Umbilical cord (tissue), 2 donors: ENCODE data around the gene PIK3C3. TPM values are rescaled to one million over a fixed set of nuclear protein-coding genes. Genes with fewer than 3 reads are reported as not detected.

Experiments used
- DNase-seq: peaks from one replicate; pipeline ENCODE4 v3.0.0-alpha.2; 2015; ENCODE audit warnings: low spot score
- total RNA-seq: library from RNA; depleted of rRNA; stranded (reverse); fragments of >200 nt; gene quantifications from one replicate; pipeline ENCODE4 v1.2.3, GENCODE V29; 2014; ENCODE audit warnings: low replicate concordance; ENCODE audit not compliant: insufficient read depth

Gene PIK3C3
- total RNA-seq, 1 donor from 2014 or later: 83.8 TPM

- DNase-seq: no peak
Measured at GRCh38 chr18:42126586-42126985, 171.6 kb downstream of the PIK3C3 start.

DNA sequence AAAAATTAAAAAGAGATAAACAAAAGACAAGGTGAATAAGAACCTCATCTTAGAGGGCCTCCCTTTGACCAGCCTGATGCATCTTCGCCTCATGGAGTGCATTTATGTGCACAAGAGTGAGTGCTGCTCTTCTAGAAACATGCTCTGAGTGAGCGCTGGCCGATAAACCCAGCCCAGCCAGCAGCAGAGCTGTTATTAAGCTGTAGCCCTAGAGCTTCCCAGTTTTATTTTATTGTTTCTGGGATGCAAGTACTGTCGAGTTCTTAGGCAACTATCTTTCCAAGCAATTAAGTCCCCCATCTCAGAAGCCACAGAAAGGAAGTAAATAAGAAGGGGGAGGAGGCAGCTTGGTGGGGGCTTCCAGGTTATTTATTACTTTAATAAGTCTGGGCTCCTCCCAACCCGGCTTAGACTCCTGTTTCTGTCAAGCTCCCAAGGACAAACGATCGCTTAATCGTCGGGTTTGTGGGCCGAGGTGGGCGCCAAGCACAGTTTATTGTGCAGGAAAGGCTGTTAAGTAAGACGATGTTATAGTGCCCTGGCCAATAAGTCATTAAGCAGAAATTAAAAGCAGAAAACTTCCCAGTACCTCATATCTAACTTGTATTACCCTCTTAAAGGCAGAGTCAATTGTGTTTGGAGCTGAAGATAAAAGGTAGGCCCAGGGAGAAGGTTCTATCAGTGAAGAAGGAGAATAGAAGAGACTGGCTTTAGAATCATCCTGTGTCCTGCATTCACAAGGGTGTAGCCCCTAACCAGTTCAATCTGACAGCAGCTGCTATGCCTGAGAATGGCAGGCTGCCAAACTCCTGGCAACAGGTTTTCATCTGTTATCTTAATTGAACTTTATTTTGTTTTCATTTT, 176.3 kb downstream of the PIK3C3 start:
- DNase-seq: peak; percentile 2

DNA sequence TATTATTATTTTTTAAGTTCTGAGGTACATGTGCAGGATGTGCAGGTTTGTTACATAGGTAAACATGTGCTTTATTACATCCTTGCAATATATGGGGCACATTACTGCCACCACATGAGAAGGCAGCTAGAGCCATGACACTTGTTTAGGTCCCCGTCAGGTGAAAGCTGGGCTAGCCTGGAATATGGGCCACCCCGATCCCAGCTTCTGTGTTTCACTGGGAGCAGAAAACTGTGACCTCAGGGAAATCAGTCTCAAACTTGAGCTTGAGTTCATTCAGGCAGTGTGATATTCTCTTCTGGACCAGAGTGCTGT, 176.9 kb downstream of the PIK3C3 start:
- no peak for DNase-seq
